RPMI7951 (cell line): ENCODE measurements around the gene SRSF1. TPM values are rescaled to one million over a fixed set of nuclear protein-coding genes. Genes with fewer than 3 reads are reported as not detected.
"Not testable (repeated sequence)": the region's sequence is repeated elsewhere in the genome, so short reads cannot be mapped to it uniquely, and the experiment has no call there.

Experiments used
- DNase-seq: peaks from one replicate; pipeline ENCODE4 v3.0.0-alpha.2; 2012; ENCODE audit warnings: low read depth
- total RNA-seq: library from RNA; depleted of rRNA; stranded (reverse); fragments of >200 nt; shearing (Covaris generic); gene quantifications from 2 replicates; pipeline ENCODE4 v1.2.3, GENCODE V29; 2014; rRNA removed

The SRSF1 gene, protein sequence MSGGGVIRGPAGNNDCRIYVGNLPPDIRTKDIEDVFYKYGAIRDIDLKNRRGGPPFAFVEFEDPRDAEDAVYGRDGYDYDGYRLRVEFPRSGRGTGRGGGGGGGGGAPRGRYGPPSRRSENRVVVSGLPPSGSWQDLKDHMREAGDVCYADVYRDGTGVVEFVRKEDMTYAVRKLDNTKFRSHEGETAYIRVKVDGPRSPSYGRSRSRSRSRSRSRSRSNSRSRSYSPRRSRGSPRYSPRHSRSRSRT
- total RNA-seq = 330 and 331 TPM in 2 replicates

DNA sequence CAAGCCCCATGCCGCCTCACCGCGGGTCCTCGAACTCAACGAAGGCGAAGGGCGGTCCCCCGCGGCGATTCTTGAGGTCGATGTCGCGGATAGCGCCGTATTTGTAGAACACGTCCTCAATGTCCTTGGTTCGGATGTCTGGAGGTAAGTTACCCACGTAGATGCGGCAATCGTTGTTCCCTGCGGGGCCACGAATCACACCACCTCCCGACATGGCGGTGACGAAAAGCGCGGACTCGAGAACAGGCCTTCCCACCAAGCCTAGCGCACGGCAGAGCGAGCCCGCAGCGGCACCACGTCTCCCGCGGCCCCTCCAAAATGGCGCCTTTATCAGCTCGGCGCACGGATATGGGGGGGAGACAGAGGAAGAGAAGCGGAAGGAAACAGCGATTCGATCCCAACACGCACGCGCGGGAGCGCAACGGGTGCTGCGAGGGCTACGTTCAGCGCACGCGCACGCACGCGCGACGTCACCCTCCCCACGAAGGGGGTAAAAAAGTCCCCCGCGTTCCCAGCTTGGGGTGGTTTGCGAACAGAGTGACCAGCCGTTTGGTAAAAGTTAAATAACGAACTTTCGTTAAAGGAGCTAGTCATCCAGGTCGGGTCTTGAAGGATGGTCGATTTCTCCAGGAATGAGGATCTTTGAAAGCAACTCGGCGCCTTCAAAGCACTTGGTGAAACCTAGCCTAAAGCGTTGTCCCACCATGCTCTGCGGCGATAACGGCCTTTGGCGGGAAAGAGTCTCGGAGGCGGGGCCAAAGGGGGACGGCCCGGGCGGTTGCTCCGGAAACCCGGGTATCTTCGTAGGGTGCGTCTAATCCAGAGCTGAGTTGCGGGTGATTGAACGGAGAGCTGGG is at the start of gene SRSF1:
Gene SRSF1, minus strand, starts transcription at position 323 of the 857 bp plus-strand sequence. Its CDS starts 109 bp downstream, at position 214.
- peak; percentile 96 for DNase-seq

DNA sequence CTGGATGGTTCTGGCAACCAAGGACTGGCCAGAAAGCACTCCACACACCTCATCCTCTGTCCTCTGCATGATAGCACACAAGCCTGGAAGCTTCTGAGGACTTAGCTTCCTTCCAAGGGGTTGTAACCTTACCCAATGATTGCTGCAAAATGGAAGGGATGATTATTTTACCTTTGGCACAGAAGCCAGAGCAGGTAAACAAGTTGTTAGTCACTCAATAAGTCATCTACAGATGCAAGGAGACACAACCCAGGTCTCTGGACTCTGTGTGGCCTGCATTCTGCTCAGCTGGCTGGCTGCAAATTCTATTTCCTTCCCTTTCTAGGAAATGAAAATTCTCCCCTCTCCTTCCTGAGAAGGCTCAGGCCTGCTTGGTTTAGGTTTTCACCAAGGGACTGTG is 49.4 kb upstream of the SRSF1 start:
- DNase-seq = no peak

DNA sequence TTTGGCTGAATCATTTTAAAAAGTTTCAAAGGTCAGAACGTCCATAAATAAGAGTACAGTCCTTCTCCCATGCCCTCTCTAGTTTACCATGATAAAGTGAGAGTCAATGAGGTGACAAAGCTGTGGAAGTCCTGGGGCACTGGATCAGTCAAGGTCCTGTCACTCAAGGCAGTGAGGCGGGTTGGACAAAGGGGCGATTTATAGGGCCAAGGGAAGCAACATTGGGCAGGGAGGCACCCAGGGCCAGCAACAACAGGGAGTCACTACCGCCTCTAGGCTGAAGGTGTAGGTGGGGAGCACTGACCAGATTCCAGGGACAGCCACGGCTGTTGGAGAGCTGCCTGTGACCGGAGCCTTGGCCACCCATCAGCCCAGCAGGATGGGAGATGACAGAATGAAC is 47.6 kb upstream of the SRSF1 start:
- no peak for DNase-seq

DNA sequence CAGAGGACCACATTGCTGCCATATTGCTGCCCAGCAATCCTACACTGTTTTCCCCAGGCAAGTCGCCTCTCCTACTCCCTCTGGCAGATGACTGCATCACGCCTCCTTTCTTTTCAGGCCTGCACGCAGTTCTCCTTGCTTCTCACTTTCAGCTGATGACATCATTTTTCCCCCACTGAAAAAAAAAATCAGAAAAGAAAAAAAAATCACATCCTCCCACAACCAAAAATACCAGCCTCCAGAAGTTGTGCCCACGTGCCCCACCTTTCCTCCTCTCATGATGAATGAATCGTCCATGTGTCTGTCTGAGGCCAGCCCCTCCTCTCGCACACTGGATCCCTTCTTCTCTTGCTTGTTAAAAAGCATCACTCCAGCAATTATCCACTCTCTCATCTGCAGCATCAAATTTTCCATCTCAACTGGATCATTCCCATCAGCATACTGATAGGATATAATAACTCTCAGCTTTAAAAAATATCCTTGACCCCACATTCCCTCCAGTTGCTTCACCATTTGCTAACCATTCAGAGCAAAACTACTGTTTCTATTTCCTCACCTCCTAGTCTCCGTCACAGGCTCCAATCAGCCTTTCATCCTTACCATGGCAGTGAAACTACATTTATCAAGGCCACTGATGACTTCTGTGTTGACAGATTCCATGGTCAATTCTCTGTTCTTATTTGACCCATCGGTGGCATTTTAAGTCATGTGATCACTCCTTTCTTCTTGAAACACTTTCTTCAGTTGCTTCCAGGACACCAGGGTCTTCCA is 46.1 kb upstream of the SRSF1 start:
- peak; percentile 37 for DNase-seq

DNA sequence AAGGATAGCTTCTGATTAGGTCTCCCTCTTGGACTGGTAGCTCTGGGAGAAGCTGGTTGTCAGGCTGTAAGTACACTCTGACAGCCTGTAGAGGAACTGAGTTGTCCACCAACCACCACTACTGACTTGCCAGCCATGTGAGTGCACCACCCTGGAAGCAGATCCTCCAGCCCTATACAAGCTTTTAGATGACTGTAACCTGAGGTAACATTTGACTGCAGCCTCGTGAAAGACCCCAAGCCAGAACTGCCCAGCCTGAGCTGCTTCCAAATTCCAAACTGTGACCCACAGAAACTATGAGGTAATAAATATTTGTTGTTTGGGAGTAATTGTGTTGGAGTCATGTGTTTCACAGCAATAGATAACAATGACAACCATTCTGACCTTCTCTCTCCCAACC is 45.4 kb upstream of the SRSF1 start:
- DNase-seq = no peak

DNA sequence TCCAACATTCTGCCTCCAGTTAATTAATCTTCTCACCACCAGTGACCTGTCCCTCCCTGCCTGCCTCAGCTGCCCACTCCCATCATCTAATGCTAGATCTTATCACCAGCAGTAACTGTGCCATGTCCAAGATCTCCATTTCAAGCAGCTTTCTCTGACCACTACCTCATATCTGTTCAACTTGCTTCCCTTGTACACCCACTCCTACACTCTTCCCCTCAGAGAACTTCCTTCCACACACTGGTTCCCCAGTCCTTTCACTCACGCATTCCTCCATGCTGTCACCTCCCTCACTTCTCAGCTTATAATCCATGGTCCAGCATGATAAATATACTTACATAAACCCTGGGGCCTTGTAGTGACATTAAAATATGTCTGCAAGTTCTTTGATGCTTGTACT is 44.4 kb upstream of the SRSF1 start:
- DNase-seq = no peak

DNA sequence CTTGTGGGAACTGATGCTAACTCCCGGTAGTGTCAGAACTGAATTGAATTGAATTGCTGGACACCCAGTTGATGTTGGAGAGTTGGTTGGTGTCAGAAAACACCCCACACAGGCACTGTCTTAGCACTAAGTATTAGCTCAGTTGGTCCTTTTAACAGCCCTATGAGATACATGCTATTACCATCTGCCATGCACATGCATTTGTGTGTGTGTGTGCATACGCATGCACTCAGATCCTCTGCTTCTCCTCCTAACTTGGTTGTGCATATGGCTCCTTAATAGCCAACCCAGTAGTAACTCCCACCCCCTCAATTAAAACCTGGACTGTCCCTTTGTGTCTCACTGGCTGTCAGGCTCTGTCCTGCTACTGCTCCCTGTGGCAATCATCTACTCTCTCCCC is 43.9 kb upstream of the SRSF1 start:
- no peak for DNase-seq

DNA sequence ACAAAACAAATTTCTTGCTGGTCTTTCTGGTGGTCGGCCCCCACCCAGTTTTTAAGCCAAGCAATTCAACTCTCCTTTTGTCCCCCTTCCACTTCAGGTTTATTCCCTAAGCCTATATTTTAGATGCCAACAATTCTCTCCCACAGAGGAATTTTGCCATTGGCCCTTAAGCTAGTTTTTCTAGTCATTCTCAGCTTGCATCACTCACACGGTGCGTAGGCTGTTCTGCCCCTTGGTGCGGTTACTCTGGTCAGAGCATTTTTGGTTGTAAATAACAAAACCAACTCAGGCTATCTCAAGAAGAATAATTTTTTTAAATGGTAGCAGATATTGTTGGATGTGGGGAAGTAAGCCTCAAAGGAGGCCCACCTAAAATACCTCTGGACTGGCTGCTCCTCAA is 42.5 kb upstream of the SRSF1 start:
- no peak for DNase-seq

DNA sequence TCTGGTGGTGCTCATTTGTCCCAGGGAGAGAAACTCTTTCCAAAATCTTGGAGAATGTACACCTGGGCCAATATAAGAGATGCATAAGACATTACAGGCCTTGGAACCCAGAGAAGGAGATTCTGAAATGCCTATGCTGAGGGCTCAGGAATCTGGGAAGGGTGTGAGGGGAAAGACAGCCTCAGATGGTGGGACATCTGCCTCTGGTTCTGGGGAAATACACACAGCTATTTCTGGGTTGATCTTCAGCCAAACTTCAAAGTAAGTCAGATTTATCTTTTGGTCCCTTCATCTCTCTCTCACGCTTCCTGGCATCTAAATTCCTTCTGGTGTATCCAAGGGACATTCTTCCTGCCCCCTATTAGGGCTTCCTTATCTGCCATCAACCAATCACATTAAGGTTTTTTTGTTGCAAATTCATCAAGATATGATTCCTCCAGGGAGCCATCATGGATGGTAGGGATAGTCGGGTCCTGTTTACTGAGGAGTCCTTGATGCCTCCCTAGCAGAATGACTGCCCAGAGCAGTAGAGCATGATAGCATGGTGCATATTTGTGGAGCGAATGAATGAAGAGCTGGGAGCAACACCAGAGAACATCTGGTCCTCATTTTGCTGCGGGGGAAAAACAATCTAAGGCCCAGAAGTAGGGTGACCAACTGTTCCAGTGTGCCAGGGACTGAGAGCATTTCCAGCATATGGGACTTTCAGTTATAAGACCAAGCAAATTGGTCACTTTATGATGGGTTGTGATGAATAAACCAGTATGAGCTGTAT is 40.5 kb upstream of the SRSF1 start:
- DNase-seq = no peak

DNA sequence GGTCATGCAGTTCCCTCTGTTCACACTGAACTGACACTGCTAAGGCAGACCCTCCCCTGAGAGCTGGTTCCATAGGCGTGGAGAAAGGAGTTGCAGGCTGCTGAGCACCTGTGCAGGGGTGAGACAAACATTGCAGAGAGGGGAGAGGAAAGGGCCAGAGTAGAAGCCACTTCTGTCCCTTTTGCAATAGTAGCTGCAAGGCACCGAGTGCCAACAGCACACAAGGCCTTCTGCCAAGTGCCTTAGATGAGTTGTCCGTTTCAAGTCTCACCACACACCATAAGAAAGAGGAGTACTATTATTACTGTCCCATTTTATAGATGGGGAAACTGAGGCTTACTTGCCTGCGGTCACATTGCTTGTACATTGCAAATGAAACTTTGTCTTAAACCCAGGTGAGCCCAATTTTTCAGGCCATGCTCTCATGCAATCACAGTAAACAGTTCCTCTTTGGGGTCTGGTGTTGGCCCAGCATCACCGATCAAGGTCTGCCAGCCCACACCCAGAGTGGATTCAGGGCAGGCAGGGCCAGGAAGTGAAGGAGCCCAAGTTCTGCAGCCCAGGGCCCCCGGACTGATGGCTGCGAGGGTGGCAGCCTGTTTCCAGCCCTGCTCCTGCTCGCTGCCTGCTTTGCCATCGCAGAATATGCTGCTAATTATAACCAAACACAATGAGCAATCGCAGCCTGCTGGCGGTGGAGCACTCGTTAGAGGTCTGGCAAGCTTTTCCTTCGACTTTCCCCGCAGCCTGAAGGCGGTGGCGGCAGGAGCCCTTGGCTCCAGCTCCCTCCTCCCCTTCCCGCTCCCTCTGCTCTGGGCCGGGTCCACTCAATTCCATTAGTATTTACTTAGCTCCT is 39.4 kb upstream of the SRSF1 start:
- DNase-seq = no peak

DNA sequence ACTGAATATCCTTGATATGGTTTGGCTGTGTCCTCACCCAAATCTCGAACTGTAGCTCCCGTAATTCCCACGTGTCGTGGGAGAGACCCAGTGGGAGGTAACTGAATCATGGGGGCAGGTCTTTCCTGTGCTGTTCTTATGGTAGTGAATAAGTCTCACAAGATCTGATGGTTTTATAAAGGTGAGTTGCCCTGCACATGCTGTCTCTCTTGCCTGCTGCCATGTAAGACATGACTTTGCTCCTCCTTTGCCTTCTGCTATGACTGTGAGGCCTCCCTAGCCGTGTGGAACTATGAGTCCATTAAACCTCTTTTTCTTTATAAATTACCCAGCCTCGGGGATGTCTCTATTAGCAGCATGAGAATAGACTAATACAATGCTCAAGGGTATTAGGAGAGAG is 37.2 kb upstream of the SRSF1 start:
- DNase-seq = not testable (repeated sequence)

DNA sequence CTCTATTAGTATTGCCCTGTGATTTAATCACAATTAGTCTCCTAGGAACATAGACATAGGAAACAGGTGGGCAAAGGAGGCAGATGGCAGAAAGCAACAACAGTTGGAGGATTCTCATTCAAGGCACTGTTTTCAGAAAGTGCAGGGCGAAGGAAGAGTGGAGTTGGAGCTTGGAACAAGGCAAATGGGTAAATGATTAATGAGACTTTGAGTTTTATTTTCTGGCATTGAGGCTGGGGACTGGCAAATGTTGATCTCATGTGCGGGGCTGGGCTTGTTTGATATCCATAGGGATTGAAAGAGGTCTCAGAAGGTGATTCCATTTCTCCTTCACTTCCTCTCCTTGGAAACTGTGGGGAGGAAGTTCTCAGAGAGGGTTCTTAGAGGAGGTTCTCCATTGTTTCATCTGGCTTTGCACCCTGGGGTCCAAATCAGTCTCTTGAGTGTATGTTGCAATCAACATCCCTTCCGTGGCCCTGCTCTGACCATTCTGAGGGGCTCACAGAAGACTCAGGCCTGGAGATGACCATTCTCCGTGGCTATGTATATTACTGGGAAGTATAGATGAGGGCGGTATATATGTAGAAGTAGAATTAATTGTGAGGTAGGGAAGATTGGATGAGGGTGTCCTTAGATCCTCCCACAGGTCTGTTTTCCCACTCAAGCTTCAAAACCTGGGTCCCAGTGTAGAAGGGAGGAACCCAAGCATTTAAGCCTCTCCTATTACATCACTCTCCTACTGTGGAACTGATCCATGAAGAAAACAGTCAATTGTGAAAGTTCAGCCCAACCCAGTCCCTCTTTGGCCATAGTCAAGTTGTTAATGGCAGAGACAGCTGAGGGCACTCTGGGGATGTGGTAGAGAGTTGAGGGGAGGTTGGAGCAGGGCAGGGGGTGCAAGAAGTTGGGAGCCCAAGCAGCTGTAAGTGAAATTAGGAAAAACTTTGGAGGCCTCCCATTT is 36.5 kb upstream of the SRSF1 start:
- no peak for DNase-seq

DNA sequence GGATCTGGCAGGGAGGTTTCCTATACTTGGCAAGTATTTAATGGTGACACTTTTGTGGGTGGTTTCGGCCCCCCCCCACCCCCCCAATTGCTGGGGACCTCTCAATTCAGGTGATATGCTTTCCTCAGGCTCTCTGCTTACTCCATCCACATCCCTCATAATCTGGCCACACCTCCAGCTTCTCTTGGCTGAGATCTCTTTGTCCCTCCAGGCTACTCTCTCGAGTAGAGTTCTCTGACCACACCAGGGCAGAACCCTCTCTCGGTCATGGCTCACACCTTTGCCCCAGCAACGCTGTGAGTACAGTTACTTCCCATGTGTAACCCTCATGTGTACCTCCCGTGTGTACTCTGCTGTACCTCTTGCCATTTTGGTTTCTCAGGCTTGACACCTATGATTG is 34.1 kb upstream of the SRSF1 start:
- no peak for DNase-seq

DNA sequence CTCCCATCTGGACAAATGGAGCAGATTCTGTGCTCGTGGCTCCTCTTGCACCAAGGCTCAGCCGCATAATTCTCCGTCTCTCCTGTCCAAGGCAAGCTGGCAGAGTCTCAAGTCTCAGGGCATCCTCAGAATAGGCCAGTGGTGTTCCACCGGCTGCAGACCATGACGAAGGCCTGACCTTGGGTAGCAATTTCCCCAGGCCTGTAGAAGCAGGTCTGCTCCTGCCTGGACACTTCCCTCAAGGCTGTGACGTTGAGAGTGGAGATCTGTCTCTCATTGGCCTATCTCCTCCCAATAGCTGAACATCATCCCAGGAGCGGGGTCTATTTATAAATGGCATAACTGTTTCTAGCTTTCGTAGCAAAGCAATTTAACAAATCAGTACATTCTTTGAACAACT is 33.3 kb upstream of the SRSF1 start:
- DNase-seq = no peak

DNA sequence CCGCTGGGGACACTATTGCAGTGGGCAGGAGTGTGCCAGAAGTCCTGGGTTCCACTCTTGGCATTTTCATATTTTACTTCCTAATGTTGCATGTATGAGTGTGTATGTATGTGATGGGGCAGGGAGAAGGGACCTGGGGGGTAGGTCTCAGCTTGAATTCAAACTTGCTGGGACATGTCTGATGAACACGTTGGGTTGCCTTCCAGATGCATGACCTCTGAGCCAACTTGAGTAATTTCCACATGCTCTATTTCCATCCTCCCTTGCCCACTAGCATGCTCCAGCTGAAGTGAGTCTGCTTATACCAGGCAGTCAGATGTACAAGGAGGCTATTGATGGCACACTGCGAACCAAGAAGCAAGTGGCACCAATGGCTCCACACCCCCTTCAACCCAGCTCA is 32.9 kb upstream of the SRSF1 start:
- DNase-seq = no peak

DNA sequence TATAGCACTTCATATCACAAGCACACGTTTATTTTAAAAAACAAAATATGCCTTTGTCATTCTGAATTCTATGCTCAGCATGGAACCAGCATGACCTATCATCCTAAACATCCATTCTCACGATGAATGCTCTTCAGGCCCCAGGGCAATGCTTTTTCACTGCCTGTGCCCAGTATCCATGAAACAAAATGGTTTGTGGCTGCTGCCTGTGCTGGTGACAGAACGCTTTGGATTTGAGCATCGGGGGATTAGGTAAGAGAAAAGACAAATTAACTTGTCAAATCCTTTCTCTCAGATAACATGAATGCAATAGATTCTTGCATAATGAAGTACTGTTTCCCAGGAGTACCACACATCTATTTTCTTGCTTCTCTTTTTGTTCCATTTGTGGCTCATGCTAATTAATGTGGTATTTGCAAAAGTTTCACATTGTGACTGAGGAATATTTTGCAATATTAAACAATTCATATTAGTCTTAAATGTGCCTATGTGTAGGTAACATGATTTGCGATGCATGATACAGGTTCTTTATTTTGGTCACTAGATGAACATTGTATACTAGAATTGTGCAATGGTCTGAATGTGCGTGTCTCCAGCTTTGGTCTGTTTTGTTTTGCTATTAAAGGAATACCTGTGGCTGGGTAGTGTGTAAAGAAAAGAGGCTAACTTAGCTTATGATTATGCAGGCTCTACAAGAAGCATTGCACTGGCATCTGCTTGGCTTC is 25.8 kb upstream of the SRSF1 start:
- no peak for DNase-seq

DNA sequence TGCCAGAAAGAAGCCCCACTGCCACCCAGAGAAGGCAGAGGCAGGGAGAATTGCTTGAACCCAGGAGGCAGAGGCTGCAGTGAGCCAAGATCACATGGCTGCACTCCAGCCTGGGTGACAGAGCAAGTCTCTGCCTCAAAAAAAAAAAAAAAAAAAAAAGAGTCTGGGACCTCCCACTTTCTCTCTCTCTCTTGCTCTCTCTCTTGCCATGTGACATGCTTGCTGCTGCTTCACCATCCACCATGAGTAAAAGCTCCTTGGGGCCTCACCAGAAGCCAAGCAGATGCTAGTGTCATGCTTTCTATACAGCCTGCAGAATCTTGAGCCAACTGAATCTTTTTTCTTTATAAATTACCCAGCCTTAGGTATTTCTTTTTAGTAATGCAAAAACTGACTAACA is 21.5 kb upstream of the SRSF1 start:
- DNase-seq = no peak

DNA sequence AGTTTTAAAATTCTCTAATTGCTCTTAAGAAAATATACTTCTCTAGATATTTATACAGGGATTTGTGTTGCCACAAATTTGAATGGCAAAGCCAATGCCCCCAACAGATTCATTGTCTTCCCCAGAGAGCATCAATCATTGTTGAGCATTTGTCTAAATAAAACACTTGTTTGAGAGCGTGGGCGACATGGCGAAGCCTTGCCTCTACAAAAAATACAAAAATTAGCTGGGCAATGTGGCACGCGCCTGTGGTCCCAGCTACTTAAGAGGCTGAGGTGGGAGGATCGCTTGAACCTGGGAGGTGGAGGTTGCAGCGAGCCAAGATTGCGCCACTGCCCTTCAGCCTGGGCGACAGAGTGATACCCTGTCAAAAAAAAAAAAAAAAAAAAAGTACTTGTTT is 13.4 kb upstream of the SRSF1 start:
- no peak for DNase-seq

DNA sequence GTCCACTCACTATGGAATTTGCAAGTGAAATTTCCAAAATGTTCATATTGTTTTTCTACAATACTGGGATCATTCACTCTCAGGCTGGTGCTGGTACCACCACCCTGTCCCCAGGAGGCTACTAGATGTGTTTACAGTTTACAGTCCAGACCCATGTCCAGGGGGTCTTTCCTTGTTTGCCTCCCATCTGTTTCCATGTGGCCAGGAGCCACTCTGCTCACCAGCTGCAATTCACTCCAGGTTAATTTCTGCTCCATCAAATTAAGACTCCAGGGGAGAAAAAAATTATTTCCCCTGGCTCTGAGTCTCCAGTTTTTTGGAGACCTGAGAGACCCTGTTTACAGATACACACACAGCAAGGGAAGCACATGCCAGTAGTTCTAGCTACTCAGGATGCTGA is 12.5 kb upstream of the SRSF1 start:
- DNase-seq = no peak
